Right lobe of liver (tissue), 4 donors: Measurements from ENCODE around the gene WDR5B.

ENCODE experiments used
- CTCF ChIP-seq, 4 donors: fragments of 200-600 bp in 3 of 4; fragments of 450-650 bp in 1 of 4; IDR thresholded peaks; one replicate each; pipeline versions ENCODE4 v1.5.1 to v1.8.0; 2016 to 2022; ENCODE audit warnings: antibody characterized with exemption in 4 of 4, mild to moderate bottlenecking in 2 of 4
- POLR2A ChIP-seq: fragments of 450-650 bp; IDR thresholded peaks from one replicate; pipeline ENCODE4 v1.6.1; 2017; ENCODE audit warnings: antibody characterized with exemption, mild to moderate bottlenecking
- donor health status: DM: no; HTN: no; CAD: no.
- donor health status: DM: no; HTN: no; CAD: no.
- donor health status: DM: no; HTN: yes; CAD: no.

GRCh38 chr3:122390665-122391064 lies 25.2 kb downstream of the WDR5B start:
- TF ChIP-seq CTCF (IDR thresholded peaks at IDR 0.05), result no peak
- no peak for TF ChIP-seq POLR2A
